ENCODE measurements around the gene ZFYVE21. TPM values are rescaled to one million over a fixed set of nuclear protein-coding genes. Genes with fewer than 3 reads are reported as not detected.
A peak's percentile ranks its signal among the peaks of the same experiment; 100 is the strongest.

The ZFYVE21 gene
- total and polyA plus RNA-seq, 2 experiments from 2014 or later, result 39.4 to 55.2 TPM

DNA sequence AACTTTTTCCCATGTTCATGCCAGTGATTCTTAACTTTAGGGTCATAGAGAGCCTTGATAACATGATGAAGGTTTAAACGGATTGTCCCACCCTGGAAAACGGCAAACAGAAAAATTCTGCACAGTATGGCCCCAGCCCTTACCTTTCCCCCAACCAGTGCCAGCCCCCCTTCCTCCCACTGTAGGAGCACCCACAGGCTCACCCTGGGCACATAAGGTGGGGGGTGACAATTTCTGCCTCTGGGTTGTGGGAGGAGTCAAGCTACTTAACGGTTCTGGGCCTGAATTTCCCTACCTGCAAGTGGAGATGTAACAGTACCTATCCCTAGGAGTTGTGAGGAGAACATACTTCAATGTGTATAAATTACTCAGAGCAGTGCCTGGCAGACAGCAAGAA, 18.4 kb upstream of the ZFYVE21 start:
- Histone ChIP-seq H3K36me3 (replicated peaks; ENCODE audit: insufficient read depth, low read depth) (no peaks in the 10 kb centered on the region), H3K79me2 (peaks cover 5% of the 10 kb centered on the region), H3K27me3 (no peaks in the 10 kb centered on the region), H3K4me3 (no peak overlapping the region), H4K20me1 (ENCODE audit: insufficient read depth, poor library complexity, severe bottlenecking) (peaks cover 13% of the 10 kb centered on the region), H3K9me2 (replicated peaks; ENCODE audit: insufficient read depth) (no peaks in the 10 kb centered on the region), H3K9me3 (ENCODE audit: low read depth) (no peaks in the 10 kb centered on the region), H3K4me1 (ENCODE audit: insufficient read depth) (peaks cover 27% of the 10 kb centered on the region), H2AFZ (no peak overlapping the region), H3K27ac (peak overlapping the region; percentile 51), H3K4me2 (peak overlapping the region; percentile 57)
- DNase-seq (ENCODE audit: low spot score), result no peak
- TF ChIP-seq, protein P1, sequence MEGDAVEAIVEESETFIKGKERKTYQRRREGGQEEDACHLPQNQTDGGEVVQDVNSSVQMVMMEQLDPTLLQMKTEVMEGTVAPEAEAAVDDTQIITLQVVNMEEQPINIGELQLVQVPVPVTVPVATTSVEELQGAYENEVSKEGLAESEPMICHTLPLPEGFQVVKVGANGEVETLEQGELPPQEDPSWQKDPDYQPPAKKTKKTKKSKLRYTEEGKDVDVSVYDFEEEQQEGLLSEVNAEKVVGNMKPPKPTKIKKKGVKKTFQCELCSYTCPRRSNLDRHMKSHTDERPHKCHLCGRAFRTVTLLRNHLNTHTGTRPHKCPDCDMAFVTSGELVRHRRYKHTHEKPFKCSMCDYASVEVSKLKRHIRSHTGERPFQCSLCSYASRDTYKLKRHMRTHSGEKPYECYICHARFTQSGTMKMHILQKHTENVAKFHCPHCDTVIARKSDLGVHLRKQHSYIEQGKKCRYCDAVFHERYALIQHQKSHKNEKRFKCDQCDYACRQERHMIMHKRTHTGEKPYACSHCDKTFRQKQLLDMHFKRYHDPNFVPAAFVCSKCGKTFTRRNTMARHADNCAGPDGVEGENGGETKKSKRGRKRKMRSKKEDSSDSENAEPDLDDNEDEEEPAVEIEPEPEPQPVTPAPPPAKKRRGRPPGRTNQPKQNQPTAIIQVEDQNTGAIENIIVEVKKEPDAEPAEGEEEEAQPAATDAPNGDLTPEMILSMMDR (IDR thresholded peaks at IDR 0.05; ENCODE audit: poor library complexity), result no peak
- TF ChIP-seq EZH2 (IDR thresholded peaks at IDR 0.05; ENCODE audit: borderline replicate concordance), result no peak
- TF ChIP-seq EZH2phosphoT487 (IDR thresholded peaks at IDR 0.05; ENCODE audit: low read depth, severe bottlenecking, unreplicated experiment), result no peak
- WGBS (ENCODE audit: low lambda C conversion rate, missing lambda C conversion rate), result 62% methylated on average over 3 of the region's 3 CpGs

DNA sequence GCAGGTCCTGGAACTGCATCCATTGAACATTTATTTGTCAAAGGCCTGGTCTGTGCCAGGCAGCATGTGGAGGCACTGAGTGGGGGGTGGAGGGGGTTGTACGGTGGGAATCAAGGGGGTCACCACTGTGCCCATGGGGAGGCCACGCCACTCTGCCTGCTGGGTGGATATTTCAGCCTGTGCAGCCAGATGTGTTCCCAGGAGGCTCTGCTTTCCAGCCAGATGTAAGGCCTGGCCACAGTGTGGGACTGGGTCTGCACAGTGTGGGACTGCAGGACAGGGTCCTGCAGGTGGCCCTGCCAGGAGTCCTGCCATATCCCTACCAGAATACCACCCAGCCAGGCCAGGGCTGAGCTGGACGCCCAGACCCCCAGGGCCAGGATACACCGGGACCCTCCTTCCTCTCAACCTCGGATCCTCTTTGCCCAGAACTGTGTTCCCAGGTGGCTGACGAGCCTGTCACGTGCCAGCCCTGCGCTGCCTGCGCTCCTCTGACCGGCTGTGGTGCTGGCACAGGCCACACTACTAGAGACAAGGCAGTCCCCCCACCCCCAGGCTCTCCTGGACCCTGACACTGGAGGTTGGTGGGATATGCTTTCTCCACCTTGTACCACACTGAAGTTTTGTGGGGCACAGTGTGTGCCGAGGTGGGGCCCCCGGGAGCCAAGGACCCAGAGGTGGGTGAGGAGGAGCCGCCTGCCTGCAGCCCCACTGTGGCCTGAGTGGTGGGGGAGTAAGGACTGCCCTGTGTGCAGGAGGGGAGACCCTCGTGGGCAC, 17.8 kb upstream of the ZFYVE21 start:
- 94% methylated on average over 12 of the region's 14 CpGs for WGBS (ENCODE audit: low lambda C conversion rate, missing lambda C conversion rate)
- Histone ChIP-seq H2AFZ (no peak overlapping the region), H3K4me1 (ENCODE audit: insufficient read depth) (peaks cover 27% of the 10 kb centered on the region), H3K27ac (peak overlapping the region; percentile 51), H3K27me3 (no peaks in the 10 kb centered on the region), H3K4me3 (no peak overlapping the region), H4K20me1 (ENCODE audit: insufficient read depth, poor library complexity, severe bottlenecking) (peaks cover 11% of the 10 kb centered on the region), H3K79me2 (peaks cover 5% of the 10 kb centered on the region), H3K9me3 (ENCODE audit: low read depth) (no peaks in the 10 kb centered on the region), H3K36me3 (replicated peaks; ENCODE audit: insufficient read depth, low read depth) (no peaks in the 10 kb centered on the region), H3K4me2 (peak overlapping the region; percentile 57), H3K9me2 (replicated peaks; ENCODE audit: insufficient read depth) (no peaks in the 10 kb centered on the region)
- TF ChIP-seq, protein P1 (IDR thresholded peaks at IDR 0.05; ENCODE audit: poor library complexity), result no peak
- TF ChIP-seq EZH2 (IDR thresholded peaks at IDR 0.05; ENCODE audit: borderline replicate concordance), result no peak
- no peak for TF ChIP-seq EZH2phosphoT487 (IDR thresholded peaks at IDR 0.05; ENCODE audit: low read depth, severe bottlenecking, unreplicated experiment)
- DNase-seq (ENCODE audit: low spot score), result no peak

DNA sequence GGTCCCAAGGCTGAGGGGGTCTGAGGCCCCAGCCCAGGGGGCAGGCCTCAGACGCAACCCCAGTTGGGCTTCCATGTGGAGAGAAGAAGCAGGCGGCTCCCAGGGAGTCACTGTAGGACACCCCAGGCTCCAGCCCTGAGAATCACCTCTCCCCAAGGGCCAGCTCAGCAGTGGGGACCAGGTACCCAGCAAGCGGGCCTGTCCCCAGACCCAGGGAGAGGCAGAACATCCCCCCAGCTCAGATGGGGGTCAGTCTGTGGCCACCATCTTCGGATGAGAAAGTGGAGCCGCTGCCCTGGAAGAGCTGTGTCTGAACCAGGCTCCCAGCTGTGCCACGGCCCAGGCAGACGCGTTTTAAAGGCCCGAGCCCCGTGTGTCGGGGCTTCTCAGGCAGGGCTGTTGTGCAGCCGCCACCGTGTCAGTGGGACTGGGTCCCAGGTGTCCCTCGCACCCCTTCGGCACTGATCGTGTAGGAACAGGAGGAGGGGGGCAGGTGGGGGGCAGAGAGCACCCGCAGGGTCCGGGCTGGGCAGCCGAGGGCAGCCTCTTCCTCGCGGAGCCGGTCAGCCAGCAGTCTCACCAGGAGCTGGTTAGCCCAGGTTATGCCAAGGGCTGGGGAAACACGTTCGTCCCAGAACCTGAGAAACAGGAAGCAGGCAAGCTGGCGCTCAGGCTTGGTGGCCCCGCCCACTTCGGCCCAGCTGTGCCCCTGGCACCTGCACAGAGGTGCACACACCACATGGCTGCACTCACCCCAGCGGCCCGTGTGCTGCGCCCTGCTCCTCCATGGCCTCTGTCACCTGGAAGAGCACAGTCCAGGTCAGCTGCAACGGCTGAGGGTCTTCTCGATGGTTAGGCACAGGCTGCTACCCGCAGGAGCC, 17.0 kb upstream of the ZFYVE21 start:
- no peaks in the 10 kb centered on the region for H3K9me2 ChIP-seq (replicated peaks; ENCODE audit: insufficient read depth)
- H2AFZ ChIP-seq, result no peak overlapping the region
- no peak overlapping the region for H3K4me3 ChIP-seq
- H3K79me2 ChIP-seq, result peaks cover 5% of the 10 kb centered on the region
- no peak overlapping the region for H3K4me2 ChIP-seq
- TF ChIP-seq EZH2phosphoT487 (IDR thresholded peaks at IDR 0.05; ENCODE audit: low read depth, severe bottlenecking, unreplicated experiment) (no peak), EZH2 (IDR thresholded peaks at IDR 0.05; ENCODE audit: borderline replicate concordance) (no peak)
- TF ChIP-seq, protein P1 (IDR thresholded peaks at IDR 0.05; ENCODE audit: poor library complexity), result no peak
- peaks cover 27% of the 10 kb centered on the region for H3K4me1 ChIP-seq (ENCODE audit: insufficient read depth)
- H3K27me3 ChIP-seq, result no peaks in the 10 kb centered on the region
- DNase-seq (ENCODE audit: low spot score), result no peak
- H4K20me1 ChIP-seq (ENCODE audit: insufficient read depth, poor library complexity, severe bottlenecking), result peaks cover 11% of the 10 kb centered on the region
- 91% methylated on average over 32 of the region's 33 CpGs for WGBS (ENCODE audit: low lambda C conversion rate, missing lambda C conversion rate)
- H3K27ac ChIP-seq, result no peak overlapping the region
- H3K36me3 ChIP-seq (replicated peaks; ENCODE audit: insufficient read depth, low read depth), result no peaks in the 10 kb centered on the region
- H3K9me3 ChIP-seq (ENCODE audit: low read depth), result no peaks in the 10 kb centered on the region

All from hepatocyte (in vitro differentiated cells).